ENCODE data around the gene CACNG3.

- TF ChIP-seq ZNF274 (IDR thresholded peaks at IDR 0.05; ENCODE audit: low read depth, low read length) (no peak), SUZ12 (IDR thresholded peaks at IDR 0.05; ENCODE audit: extremely low read depth, insufficient read depth, insufficient read length) (no peak)
Measured at GRCh38 chr16:24308200-24308599, 52.1 kb downstream of the CACNG3 start.
